Liver (tissue), 9 donors: ENCODE data around the gene NASP. TPM values are rescaled to one million over a fixed set of nuclear protein-coding genes. Genes with fewer than 3 reads are reported as not detected.

Experiments used
- DNase-seq: peaks from one replicate; pipeline ENCODE4 v3.0.0-alpha.2; 2017; ENCODE audit warnings: low spot score
- H3K27ac ChIP-seq, 2 donors: one replicate each; pipeline ENCODE4 v1.7.0; 2013; ENCODE audit warnings: inconsistent platforms in 2 of 2, low read length in 2 of 2, control low read depth in 1 of 2, low read depth in 1 of 2, mild to moderate bottlenecking in 1 of 2
- H3K27me3 ChIP-seq, 4 donors: one replicate each; pipeline versions ENCODE4 v1.6.1 to v1.7.0; 2013; ENCODE audit warnings: low read length in 3 of 4, inconsistent platforms in 1 of 4, mild to moderate bottlenecking in 1 of 4, moderate library complexity in 1 of 4; ENCODE audit not compliant: control insufficient read depth in 4 of 4, insufficient read depth in 4 of 4
- H3K36me3 ChIP-seq, 4 donors: one replicate each; pipeline versions ENCODE4 v1.6.1 to v1.7.0; 2013; ENCODE audit warnings: low read length in 3 of 4, mild to moderate bottlenecking in 3 of 4, low read depth in 1 of 4, moderate library complexity in 1 of 4; ENCODE audit not compliant: control insufficient read depth in 4 of 4, insufficient read depth in 3 of 4
- H3K4me1 ChIP-seq, 4 donors: one replicate each; pipeline versions ENCODE4 v1.6.1 to v1.7.0; 2013; ENCODE audit warnings: low read length in 3 of 4, mild to moderate bottlenecking in 3 of 4, moderate library complexity in 1 of 4; ENCODE audit not compliant: control insufficient read depth in 4 of 4, insufficient read depth in 4 of 4
- H3K4me3 ChIP-seq, 3 donors: one replicate each; pipeline versions ENCODE4 v1.6.1 to v1.7.0; 2013; ENCODE audit warnings: low read length in 3 of 3, control low read depth in 1 of 3, low read depth in 1 of 3, mild to moderate bottlenecking in 1 of 3
- H3K9ac ChIP-seq, 2 donors: one replicate each; pipeline ENCODE4 v1.7.0; 2013; ENCODE audit warnings: low read length in 2 of 2, mild to moderate bottlenecking in 2 of 2, moderate library complexity in 2 of 2, control low read depth in 1 of 2, low read depth in 1 of 2
- H3K9me3 ChIP-seq, 4 donors: one replicate each; pipeline versions ENCODE4 v1.6.1 to v1.7.0; 2013; ENCODE audit warnings: low read length in 3 of 4; ENCODE audit not compliant: control insufficient read depth in 4 of 4
- EGR1 ChIP-seq, 2 donors: IDR thresholded peaks; 2 replicates each; pipeline ENCODE4 v1.6.1; 2016 to 2018; ENCODE audit warnings: antibody characterized with exemption in 2 of 2, low read depth in 2 of 2
- FOXA1 ChIP-seq: IDR thresholded peaks from 2 replicates; pipeline ENCODE4 v1.6.1; 2016; ENCODE audit warnings: antibody characterized with exemption
- FOXA2 ChIP-seq: IDR thresholded peaks from 2 replicates; pipeline ENCODE4 v1.6.1; 2016; ENCODE audit warnings: antibody characterized with exemption
- GABPA ChIP-seq, 2 donors: IDR thresholded peaks in 1 of 2; conservative IDR thresholded peaks in 1 of 2; 2 replicates each; pipeline ENCODE4 v1.6.1; 2016; ENCODE audit warnings: antibody characterized with exemption in 2 of 2, mild to moderate bottlenecking in 1 of 2, moderate library complexity in 1 of 2
- HNF4A ChIP-seq, 2 donors: conservative IDR thresholded peaks; 2 replicates each; pipeline ENCODE4 v1.6.1; 2016; ENCODE audit warnings: antibody characterized with exemption in 2 of 2, mild to moderate bottlenecking in 2 of 2
- JUND ChIP-seq, 2 donors: IDR thresholded peaks; 2 replicates each; pipeline ENCODE4 v1.6.1; 2016; ENCODE audit warnings: antibody characterized with exemption in 2 of 2
- NR2F2 ChIP-seq: IDR thresholded peaks from 2 replicates; pipeline ENCODE4 v1.6.1; 2016; ENCODE audit warnings: antibody characterized with exemption
- RAD21 ChIP-seq, 2 donors: IDR thresholded peaks; 2 replicates each; pipeline ENCODE4 v1.6.1; 2016; ENCODE audit warnings: antibody characterized with exemption in 2 of 2, mild to moderate bottlenecking in 2 of 2
- RXRA ChIP-seq, 2 donors: IDR thresholded peaks; 2 replicates each; pipeline ENCODE4 v1.6.1; 2017 to 2018; ENCODE audit warnings: antibody characterized with exemption in 2 of 2, mild to moderate bottlenecking in 1 of 2
- SP1 ChIP-seq: IDR thresholded peaks from 2 replicates; pipeline ENCODE4 v1.6.1; 2018; ENCODE audit warnings: antibody characterized with exemption, mild to moderate bottlenecking
- TAF1 ChIP-seq: conservative IDR thresholded peaks from 2 replicates; pipeline ENCODE4 v1.6.1; 2016; ENCODE audit warnings: antibody characterized with exemption, mild to moderate bottlenecking
- YY1 ChIP-seq: IDR thresholded peaks from 2 replicates; pipeline ENCODE4 v1.6.1; 2016; ENCODE audit warnings: antibody characterized with exemption, mild to moderate bottlenecking
- WGBS: extraction: QIAGEN DNeasy Blood & Tissue Kit; methylation state at CpG from one replicate; pipeline ENCODE4 v1.1.7; 2013; 5-methylcytosine and 5-hydroxymethylcytosine counted together
- polyA plus RNA-seq, 2 donors: library from polyadenylated mRNA; stranded (reverse) in 1 of 2; unstranded in 1 of 2; fragments of 200-250 nt in 1 of 2; fragments of >200 nt in 1 of 2; fragmentation: Nextera tagmentation in 1 of 2; extraction: Ambion mirVana in 1 of 2; gene quantifications; one replicate each; pipeline versions ENCODE4 v1.2.1 to v1.2.3, GENCODE V29; 2013 to 2015
- total RNA-seq, 2 donors: library from RNA; depleted of rRNA; stranded (reverse); fragments of >200 nt; gene quantifications; one replicate each; pipeline ENCODE4 v1.2.3, GENCODE V29; 2014
- TF ChIP-seq, protein P1 (sequence below): IDR thresholded peaks from 2 replicates; pipeline ENCODE4 v1.6.1; 2016; ENCODE audit warnings: antibody characterized with exemption
- TF ChIP-seq, protein P2 (sequence below): IDR thresholded peaks from 2 replicates; pipeline ENCODE4 v1.6.1; 2016; ENCODE audit warnings: antibody characterized with exemption, mild to moderate bottlenecking
- TF ChIP-seq, protein P3 (sequence below): IDR thresholded peaks from 2 replicates; pipeline ENCODE4 v1.6.1; 2016; ENCODE audit warnings: antibody characterized with exemption
- TF ChIP-seq, protein P4 (sequence below): IDR thresholded peaks from 2 replicates; pipeline ENCODE4 v1.6.1; 2016; ENCODE audit warnings: antibody characterized with exemption
- TF ChIP-seq, protein P5 (sequence below): fragments of 150-350 bp; IDR thresholded peaks from 2 replicates; pipeline ENCODE4 v1.5.1; 2017; ENCODE audit warnings: improper control_type of control experiment, low read depth, low read length; ENCODE audit not compliant: missing input control
- donor health status: healthy.
- donor health status: healthy.
- donor health status: healthy.
- donor health status: healthy.
- donor health status: healthy.

NASP gene
- total and polyA plus RNA-seq, 4 donors = 24.9 to 74.9 (median 39.7) TPM

DNA sequence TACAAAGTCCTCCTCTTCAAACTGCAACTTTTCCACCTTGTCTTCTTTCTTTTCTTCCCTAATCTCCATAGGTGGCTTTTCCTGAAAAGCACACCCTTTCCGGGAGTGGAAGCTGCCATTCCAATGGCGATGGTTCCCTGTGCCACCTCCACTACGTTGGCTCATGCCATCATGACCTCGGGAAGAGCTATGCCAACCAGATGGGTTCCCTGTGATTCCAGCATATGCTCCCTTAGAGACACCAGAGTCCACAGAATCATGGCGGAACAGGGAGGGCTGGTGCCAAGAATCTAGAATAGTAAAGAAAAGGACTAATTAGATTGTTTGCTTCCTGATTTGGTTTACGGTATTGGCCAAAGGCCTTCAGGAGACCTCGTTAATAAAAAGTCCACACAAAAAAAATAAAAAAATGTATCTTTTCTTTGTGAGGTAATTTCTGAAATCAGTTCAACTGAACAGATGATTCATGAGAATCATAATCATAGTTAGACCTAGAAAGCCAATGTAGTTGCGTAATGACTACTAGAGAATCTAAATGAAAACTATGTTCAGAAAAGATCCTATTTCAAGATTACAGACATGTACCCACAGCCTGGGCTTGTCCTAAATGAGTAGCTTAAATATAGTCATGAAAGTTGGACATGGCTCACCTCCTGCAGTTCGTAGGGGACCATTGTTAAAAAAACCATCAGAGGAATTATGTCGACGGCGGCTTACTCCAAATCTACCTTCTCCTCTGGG is 70.9 kb downstream of the NASP start:
- Histone ChIP-seq H3K9me3 (no peaks in the 10 kb centered on the region), H3K36me3 (peaks cover 18 to 54% (median 46%) of the 10 kb centered on the region in 4 donors), H3K27me3 (no peaks in the 10 kb centered on the region), H3K9ac (no peak overlapping the region), H3K4me1 (peaks cover 12 to 30% (median 27%) of the 10 kb centered on the region in 4 donors), H3K27ac (no peak overlapping the region), H3K4me3 (no peak overlapping the region)
- 95% methylated on average over 12 of the region's 12 CpGs for WGBS
- TF ChIP-seq, protein P1, sequence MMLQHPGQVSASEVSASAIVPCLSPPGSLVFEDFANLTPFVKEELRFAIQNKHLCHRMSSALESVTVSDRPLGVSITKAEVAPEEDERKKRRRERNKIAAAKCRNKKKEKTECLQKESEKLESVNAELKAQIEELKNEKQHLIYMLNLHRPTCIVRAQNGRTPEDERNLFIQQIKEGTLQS = no peak
- TF ChIP-seq, protein P2, sequence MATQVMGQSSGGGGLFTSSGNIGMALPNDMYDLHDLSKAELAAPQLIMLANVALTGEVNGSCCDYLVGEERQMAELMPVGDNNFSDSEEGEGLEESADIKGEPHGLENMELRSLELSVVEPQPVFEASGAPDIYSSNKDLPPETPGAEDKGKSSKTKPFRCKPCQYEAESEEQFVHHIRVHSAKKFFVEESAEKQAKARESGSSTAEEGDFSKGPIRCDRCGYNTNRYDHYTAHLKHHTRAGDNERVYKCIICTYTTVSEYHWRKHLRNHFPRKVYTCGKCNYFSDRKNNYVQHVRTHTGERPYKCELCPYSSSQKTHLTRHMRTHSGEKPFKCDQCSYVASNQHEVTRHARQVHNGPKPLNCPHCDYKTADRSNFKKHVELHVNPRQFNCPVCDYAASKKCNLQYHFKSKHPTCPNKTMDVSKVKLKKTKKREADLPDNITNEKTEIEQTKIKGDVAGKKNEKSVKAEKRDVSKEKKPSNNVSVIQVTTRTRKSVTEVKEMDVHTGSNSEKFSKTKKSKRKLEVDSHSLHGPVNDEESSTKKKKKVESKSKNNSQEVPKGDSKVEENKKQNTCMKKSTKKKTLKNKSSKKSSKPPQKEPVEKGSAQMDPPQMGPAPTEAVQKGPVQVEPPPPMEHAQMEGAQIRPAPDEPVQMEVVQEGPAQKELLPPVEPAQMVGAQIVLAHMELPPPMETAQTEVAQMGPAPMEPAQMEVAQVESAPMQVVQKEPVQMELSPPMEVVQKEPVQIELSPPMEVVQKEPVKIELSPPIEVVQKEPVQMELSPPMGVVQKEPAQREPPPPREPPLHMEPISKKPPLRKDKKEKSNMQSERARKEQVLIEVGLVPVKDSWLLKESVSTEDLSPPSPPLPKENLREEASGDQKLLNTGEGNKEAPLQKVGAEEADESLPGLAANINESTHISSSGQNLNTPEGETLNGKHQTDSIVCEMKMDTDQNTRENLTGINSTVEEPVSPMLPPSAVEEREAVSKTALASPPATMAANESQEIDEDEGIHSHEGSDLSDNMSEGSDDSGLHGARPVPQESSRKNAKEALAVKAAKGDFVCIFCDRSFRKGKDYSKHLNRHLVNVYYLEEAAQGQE = no peak
- TF ChIP-seq RXRA (IDR thresholded peaks at IDR 0.05) = no peak
- no peak for TF ChIP-seq JUND (IDR thresholded peaks at IDR 0.05)
- TF ChIP-seq, protein P3, sequence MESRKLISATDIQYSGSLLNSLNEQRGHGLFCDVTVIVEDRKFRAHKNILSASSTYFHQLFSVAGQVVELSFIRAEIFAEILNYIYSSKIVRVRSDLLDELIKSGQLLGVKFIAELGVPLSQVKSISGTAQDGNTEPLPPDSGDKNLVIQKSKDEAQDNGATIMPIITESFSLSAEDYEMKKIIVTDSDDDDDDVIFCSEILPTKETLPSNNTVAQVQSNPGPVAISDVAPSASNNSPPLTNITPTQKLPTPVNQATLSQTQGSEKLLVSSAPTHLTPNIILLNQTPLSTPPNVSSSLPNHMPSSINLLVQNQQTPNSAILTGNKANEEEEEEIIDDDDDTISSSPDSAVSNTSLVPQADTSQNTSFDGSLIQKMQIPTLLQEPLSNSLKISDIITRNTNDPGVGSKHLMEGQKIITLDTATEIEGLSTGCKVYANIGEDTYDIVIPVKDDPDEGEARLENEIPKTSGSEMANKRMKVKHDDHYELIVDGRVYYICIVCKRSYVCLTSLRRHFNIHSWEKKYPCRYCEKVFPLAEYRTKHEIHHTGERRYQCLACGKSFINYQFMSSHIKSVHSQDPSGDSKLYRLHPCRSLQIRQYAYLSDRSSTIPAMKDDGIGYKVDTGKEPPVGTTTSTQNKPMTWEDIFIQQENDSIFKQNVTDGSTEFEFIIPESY = no peak
- no peak for TF ChIP-seq FOXA1
- no peak for TF ChIP-seq TAF1
- no peak for TF ChIP-seq FOXA2
- no peak for TF ChIP-seq GABPA (IDR thresholded peaks at IDR 0.05 in 1 of 2, conservative IDR thresholded peaks at IDR 0.05 in 1 of 2)
- no peak for TF ChIP-seq YY1
- TF ChIP-seq, protein P4, sequence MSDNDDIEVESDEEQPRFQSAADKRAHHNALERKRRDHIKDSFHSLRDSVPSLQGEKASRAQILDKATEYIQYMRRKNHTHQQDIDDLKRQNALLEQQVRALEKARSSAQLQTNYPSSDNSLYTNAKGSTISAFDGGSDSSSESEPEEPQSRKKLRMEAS = no peak
- no peak for TF ChIP-seq RAD21 (IDR thresholded peaks at IDR 0.05)
- no peak for TF ChIP-seq HNF4A (conservative IDR thresholded peaks at IDR 0.05)
- no peak for TF ChIP-seq SP1
- no peak for DNase-seq

DNA sequence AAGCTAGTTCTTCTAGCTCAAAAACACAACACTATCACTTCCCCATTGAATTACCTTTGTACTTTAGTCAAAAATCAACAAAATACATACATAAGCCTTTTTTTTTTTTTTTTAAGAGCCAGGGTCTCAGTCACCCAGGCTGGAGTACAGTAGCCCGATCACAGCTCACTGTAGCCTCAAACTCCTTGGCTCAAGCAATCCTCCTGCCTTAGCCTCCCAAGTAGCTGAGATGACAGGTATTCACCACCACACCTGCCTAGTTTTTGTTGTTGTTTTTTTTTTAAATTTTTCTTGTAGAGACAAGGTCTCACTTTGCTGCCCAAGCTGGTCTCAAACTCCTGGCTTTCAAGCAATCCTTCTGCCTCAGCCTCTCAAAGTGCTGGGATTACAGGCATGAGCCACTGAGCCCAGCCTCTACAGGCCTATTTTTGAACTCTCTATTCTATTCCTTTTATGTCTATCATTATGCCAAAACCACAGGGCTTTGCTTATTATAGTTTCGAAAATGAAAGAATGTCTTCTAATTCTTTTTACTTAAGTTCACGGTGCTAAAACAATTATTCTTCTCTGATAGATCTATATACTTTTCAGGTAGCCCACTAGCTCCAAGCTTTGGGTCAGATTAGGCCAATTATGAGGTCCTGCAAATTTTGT is 72.9 kb downstream of the NASP start:
- H3K4me3 ChIP-seq = no peak overlapping the region
- H3K27ac ChIP-seq = peak overlapping the region in 1 of 2 donors; percentile 68
- no peak for DNase-seq
- 90% methylated on average over 3 of the region's 3 CpGs for WGBS
- no peaks in the 10 kb centered on the region for H3K27me3 ChIP-seq
- H3K9me3 ChIP-seq = no peaks in the 10 kb centered on the region
- H3K9ac ChIP-seq = no peak overlapping the region
- peaks cover 12 to 33% (median 29%) of the 10 kb centered on the region in 4 donors for H3K4me1 ChIP-seq
- TF ChIP-seq RXRA (IDR thresholded peaks at IDR 0.05) (no peak), GABPA (IDR thresholded peaks at IDR 0.05 in 1 of 2, conservative IDR thresholded peaks at IDR 0.05 in 1 of 2) (no peak), RAD21 (IDR thresholded peaks at IDR 0.05) (no peak), YY1 (no peak), FOXA1 (no peak), HNF4A (conservative IDR thresholded peaks at IDR 0.05) (no peak), EGR1 (IDR thresholded peaks at IDR 0.05; ENCODE audit: low read depth in 2 of 2) (no peak), FOXA2 (no peak), NR2F2 (no peak), JUND (IDR thresholded peaks at IDR 0.05) (no peak)
- TF ChIP-seq, protein P5, sequence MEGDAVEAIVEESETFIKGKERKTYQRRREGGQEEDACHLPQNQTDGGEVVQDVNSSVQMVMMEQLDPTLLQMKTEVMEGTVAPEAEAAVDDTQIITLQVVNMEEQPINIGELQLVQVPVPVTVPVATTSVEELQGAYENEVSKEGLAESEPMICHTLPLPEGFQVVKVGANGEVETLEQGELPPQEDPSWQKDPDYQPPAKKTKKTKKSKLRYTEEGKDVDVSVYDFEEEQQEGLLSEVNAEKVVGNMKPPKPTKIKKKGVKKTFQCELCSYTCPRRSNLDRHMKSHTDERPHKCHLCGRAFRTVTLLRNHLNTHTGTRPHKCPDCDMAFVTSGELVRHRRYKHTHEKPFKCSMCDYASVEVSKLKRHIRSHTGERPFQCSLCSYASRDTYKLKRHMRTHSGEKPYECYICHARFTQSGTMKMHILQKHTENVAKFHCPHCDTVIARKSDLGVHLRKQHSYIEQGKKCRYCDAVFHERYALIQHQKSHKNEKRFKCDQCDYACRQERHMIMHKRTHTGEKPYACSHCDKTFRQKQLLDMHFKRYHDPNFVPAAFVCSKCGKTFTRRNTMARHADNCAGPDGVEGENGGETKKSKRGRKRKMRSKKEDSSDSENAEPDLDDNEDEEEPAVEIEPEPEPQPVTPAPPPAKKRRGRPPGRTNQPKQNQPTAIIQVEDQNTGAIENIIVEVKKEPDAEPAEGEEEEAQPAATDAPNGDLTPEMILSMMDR = no peak
- TF ChIP-seq, protein P1 = no peak
- TF ChIP-seq, protein P2 = no peak
- peaks cover 15 to 48% (median 39%) of the 10 kb centered on the region in 4 donors for H3K36me3 ChIP-seq
